ENCODE measurements around the gene SEPTIN8. TPM values are rescaled to one million over a fixed set of nuclear protein-coding genes. Genes with fewer than 3 reads are reported as not detected.

Gene SEPTIN8
- total RNA-seq, 2 experiments from 2014 or later = 32.5 TPM

Other genes starting within 250 kb of the SEPTIN8 start
- gene IL5, start 233.7 kb downstream of the SEPTIN8 start, total RNA-seq = 10 to 100 TPM; 17.6 to 18.7 TPM
- gene RAD50, start 220.3 kb downstream of the SEPTIN8 start, total RNA-seq = 10 to 100 TPM; 41.5 to 43.3 TPM
- gene IL13, start 119.1 kb downstream of the SEPTIN8 start, total RNA-seq = 10 to 100 TPM; 17.8 to 21.0 TPM
- gene IL4, start 103.2 kb downstream of the SEPTIN8 start, total RNA-seq = 1 to 10 TPM; 2.0 to 2.5 TPM
- gene KIF3A, start 39.7 kb downstream of the SEPTIN8 start, total RNA-seq = 10 to 100 TPM; 16.1 to 16.9 TPM
- gene CCNI2, start 29.8 kb downstream of the SEPTIN8 start, total RNA-seq = 10 to 100 TPM in 1 of 2 experiments, 1 to 10 TPM in 1; 9.3 to 10.2 TPM
- gene SOWAHA, start 36.1 kb upstream of the SEPTIN8 start, total RNA-seq = under 1 TPM; 0.06 TPM
- 1 to 10 TPM; 1.6 to 1.9 TPM for gene SHROOM1, start 53.4 kb upstream of the SEPTIN8 start, total RNA-seq
- gene GDF9, start 89.2 kb upstream of the SEPTIN8 start, total RNA-seq = under 1 TPM; 0.23 to 0.27 TPM
- 100 to 1,000 TPM; 621 to 661 TPM for gene UQCRQ, start 89.4 kb upstream of the SEPTIN8 start, total RNA-seq
- 1 to 10 TPM; 3.5 to 3.9 TPM for gene LEAP2, start 96.4 kb upstream of the SEPTIN8 start, total RNA-seq
- gene AFF4, start 186.4 kb upstream of the SEPTIN8 start, total RNA-seq = 10 to 100 TPM; 23.2 to 25.7 TPM
- gene ZCCHC10, start 249.3 kb upstream of the SEPTIN8 start, total RNA-seq = 10 to 100 TPM; 29.9 to 30.6 TPM